CD4-positive, alpha-beta T cell (primary cell): ENCODE measurements around the gene NUDT21. TPM values are rescaled to one million over a fixed set of nuclear protein-coding genes. Genes with fewer than 3 reads are reported as not detected.

Experiments
- ATAC-seq: fragments of 200-7000 bp; cut with Tn5 transposase; one replicate; pipeline ENCODE4 v1.10.0; 2022; ENCODE audit warnings: mild to moderate bottlenecking; ENCODE audit not compliant: poor library complexity
- CTCF ChIA-PET: fragments of 350-600 bp; sonication (Branson Sonifier 250); formaldehyde crosslinking; loops from one replicate; lab custom pipeline; 2021; ENCODE audit warnings: antibody characterized with exemption, inconsistent platforms; lab: Charles Lee
- POLR2A ChIA-PET: fragments of 350-600 bp; sonication (Branson Sonifier 250); formaldehyde crosslinking; loops from one replicate; lab custom pipeline; 2021; ENCODE audit warnings: antibody characterized with exemption, inconsistent platforms; lab: Charles Lee
- DNase-seq, 14 experiments: peaks; one replicate each; pipeline ENCODE4 v3.0.0-alpha.2; 2013 to 2020; ENCODE audit warnings: mixed read lengths in 2 of 14
- H3K27ac ChIP-seq, 2 donors: one replicate each; pipeline versions ENCODE4 v1.5.1 to v1.7.0; 2013; ENCODE audit warnings: low read length in 2 of 2, low read depth in 1 of 2, mild to moderate bottlenecking in 1 of 2
- H3K27me3 ChIP-seq, 2 experiments: 1 replicate in 1 of 2; 2 replicates in 1 of 2; pipeline versions ENCODE4 v1.6.1 to v1.7.0; 2013; ENCODE audit warnings: low read length in 2 of 2, control low read depth in 1 of 2, mild to moderate bottlenecking in 1 of 2, moderate library complexity in 1 of 2; ENCODE audit not compliant: insufficient read depth in 2 of 2, control insufficient read depth in 1 of 2
- H3K36me3 ChIP-seq: one replicate; pipeline ENCODE4 v1.6.1; 2013; ENCODE audit warnings: low read length, control low read depth; ENCODE audit not compliant: insufficient read depth
- H3K4me1 ChIP-seq: one replicate; pipeline ENCODE4 v1.6.1; 2013; ENCODE audit warnings: low read length, control low read depth; ENCODE audit not compliant: insufficient read depth
- H3K4me3 ChIP-seq: one replicate; pipeline ENCODE4 v1.5.1; 2013; ENCODE audit warnings: mild to moderate bottlenecking, low read length, moderate library complexity
- H3K9me3 ChIP-seq, 2 experiments: 1 replicate in 1 of 2; 2 replicates in 1 of 2; pipeline versions ENCODE4 v1.6.1 to v1.7.0; 2013; ENCODE audit warnings: low read length in 2 of 2, mild to moderate bottlenecking in 2 of 2, control low read depth in 1 of 2, moderate library complexity in 1 of 2; ENCODE audit not compliant: control insufficient read depth in 1 of 2, insufficient read depth in 1 of 2
- H3K27ac Mint-ChIP-seq: one replicate; pipeline ENCODE4 v1.8.0; 2020; ENCODE audit warnings: mixed read lengths
- H3K27me3 Mint-ChIP-seq: one replicate; pipeline ENCODE4 v1.8.0; 2021; ENCODE audit warnings: mixed read lengths
- H3K36me3 Mint-ChIP-seq: one replicate; pipeline ENCODE4 v1.8.0; 2021; ENCODE audit warnings: low read depth, mixed read lengths
- H3K4me1 Mint-ChIP-seq: one replicate; pipeline ENCODE4 v1.8.0; 2021; ENCODE audit warnings: low read depth, mixed read lengths
- H3K4me3 Mint-ChIP-seq: one replicate; pipeline ENCODE4 v1.8.0; 2020; ENCODE audit warnings: mild to moderate bottlenecking, mixed read lengths
- H3K9me3 Mint-ChIP-seq: one replicate; pipeline ENCODE4 v1.8.0; 2020; ENCODE audit warnings: mixed read lengths
- CTCF ChIP-seq: fragments of 200-600 bp; IDR thresholded peaks from one replicate; pipeline ENCODE4 v1.8.0; 2022; ENCODE audit warnings: antibody characterized with exemption, mild to moderate bottlenecking
- intact Hi-C, 2 experiments: fragments of 100-400 bp; cut with DNase I in 1 of 2; cut with micrococcal nuclease in 1 of 2; formaldehyde crosslinking; loops; one replicate each; pipeline versions ENCODE4 v1.15.1 to v1.9.0; 2023 to 2025; cut with DNase I, micrococcal nuclease
- total RNA-seq, 174 experiments: library from RNA in 2 of 174; stranded (reverse) in 2 of 174; gene quantifications; one replicate each; pipeline ENCODE4 v1.2.3 and lab custom pipeline; 2021 to 2026

The NUDT21 gene
- total RNA-seq, 2 experiments from 2014 or later: 89.6 to 96.6 TPM

GRCh38 chr16:56425439-56425832 lies 25.7 kb downstream of the NUDT21 start, which contains the start of gene AMFR:
AMFR (minus strand) TSS chr16:56425545; CDS start chr16:56425327, 218 bp downstream.
- ATAC-seq: peak; percentile 94
- TF ChIP-seq CTCF: no peak
- POLR2A ChIA-PET: interaction anchor here (1.2 kb wide), 1 partner anchor 26 kb away, joined by 4 read pairs; the partner anchor contains the start of genes NUDT21 and OGFOD1
- no peak within 1 kb of the TSS for H3K27ac ChIP-seq
- intact Hi-C loops: loop anchor here in 1 of 2 experiments (10.0 kb wide), 2 partner anchors 231 to 279 kb away; partner anchors contain the start of gene GNAO1
- H3K27me3 Mint-ChIP-seq: no peaks in the 10 kb centered on the region
- peak within 1 kb of the TSS; percentile 89 for H3K27ac Mint-ChIP-seq
- H3K27me3 ChIP-seq: no peaks in the 10 kb centered on the region
- peaks cover 40% of the 10 kb centered on the region for H3K4me1 Mint-ChIP-seq
- CTCF ChIA-PET: no interaction called here
- H3K4me3 Mint-ChIP-seq: peak within 1 kb of the TSS; percentile 98
- peak within 1 kb of the TSS; percentile 66 for H3K4me3 ChIP-seq
- H3K9me3 ChIP-seq: no peaks in the 10 kb centered on the region
- H3K36me3 ChIP-seq: peaks cover under 1% of the 10 kb centered on the region
- H3K36me3 Mint-ChIP-seq: peaks cover 19% of the 10 kb centered on the region
- H3K4me1 ChIP-seq: peaks cover 21% of the 10 kb centered on the region
- no peaks in the 10 kb centered on the region for H3K9me3 Mint-ChIP-seq
- DNase-seq: peak; percentile 19 to 94 (median 58)

GRCh38 chr16:56424791-56425438 lies 26.2 kb downstream of the NUDT21 start:
- POLR2A ChIA-PET: interaction anchor here (0.9 to 1.4 kb wide), 2 partner anchors 26 to 68 kb away, joined by 3 to 11 read pairs; partner anchors contain the start of genes NUDT21 and OGFOD1
- CTCF ChIA-PET: no interaction called here
- Mint-ChIP-seq H3K4me3 (peak overlapping the region; percentile 98), H3K36me3 (peaks cover 13% of the 10 kb centered on the region), H3K27me3 (no peaks in the 10 kb centered on the region), H3K27ac (peak overlapping the region; percentile 85), H3K4me1 (peaks cover 45% of the 10 kb centered on the region), H3K9me3 (no peaks in the 10 kb centered on the region)
- Histone ChIP-seq H3K4me1 (peaks cover 21% of the 10 kb centered on the region), H3K27ac (no peak overlapping the region), H3K9me3 (no peaks in the 10 kb centered on the region), H3K36me3 (no peaks in the 10 kb centered on the region), H3K27me3 (no peaks in the 10 kb centered on the region), H3K4me3 (peak overlapping the region; percentile 66)
- no peak for TF ChIP-seq CTCF
- ATAC-seq (peak; percentile 27), DNase-seq (peak in 11 of 14 experiments; percentile 7 to 63 (median 32))
- intact Hi-C loops: loop anchor here in 1 of 2 experiments (10.0 kb wide), 2 partner anchors 230 to 280 kb away; partner anchors contain the start of gene GNAO1

GRCh38 chr16:56424404-56424764 lies 26.7 kb downstream of the NUDT21 start:
- ChIA-PET CTCF (no interaction called here), POLR2A (interaction anchor here (0.9 to 1.4 kb wide), 2 partner anchors 27 to 67 kb away, joined by 3 to 11 read pairs; partner anchors contain the start of genes NUDT21 and OGFOD1)
- no peak for TF ChIP-seq CTCF
- peak overlapping the region; percentile 66 for H3K4me3 ChIP-seq
- H3K27me3 ChIP-seq: no peaks in the 10 kb centered on the region
- H3K9me3 ChIP-seq: no peaks in the 10 kb centered on the region
- H3K27me3 Mint-ChIP-seq: no peaks in the 10 kb centered on the region
- H3K27ac Mint-ChIP-seq: peak overlapping the region; percentile 85
- peaks cover 21% of the 10 kb centered on the region for H3K4me1 ChIP-seq
- no peaks in the 10 kb centered on the region for H3K36me3 ChIP-seq
- H3K9me3 Mint-ChIP-seq: no peaks in the 10 kb centered on the region
- H3K27ac ChIP-seq: no peak overlapping the region
- peaks cover 9% of the 10 kb centered on the region for H3K36me3 Mint-ChIP-seq
- ATAC-seq (no peak), DNase-seq (no peak)
- peaks cover 46% of the 10 kb centered on the region for H3K4me1 Mint-ChIP-seq
- intact Hi-C loops: loop anchor here in 1 of 2 experiments (10.0 kb wide), 2 partner anchors 230 to 280 kb away; partner anchors contain the start of gene GNAO1
- H3K4me3 Mint-ChIP-seq: peak overlapping the region; percentile 98
